Tibial artery (tissue), 4 donors: ENCODE data around the gene MAGEB6.

ENCODE experiments used
- DNase-seq, 2 donors: peaks; one replicate each; pipeline ENCODE4 v3.0.0-alpha.2; 2019
- H3K27ac ChIP-seq, 2 donors: fragments of 200-600 bp; sonication (generic) in 1 of 2; 1 replicate in 1 of 2; 2 replicates in 1 of 2; pipeline ENCODE4 v1.5.1; 2018 to 2019; ENCODE audit warnings: mild to moderate bottlenecking in 1 of 2
- H3K27me3 ChIP-seq, 2 donors: fragments of 200-600 bp; sonication (generic) in 1 of 2; one replicate each; pipeline versions ENCODE4 v1.5.1 to v1.6.0; 2016 to 2019
- H3K36me3 ChIP-seq, 3 donors: fragments of 200-600 bp; sonication (generic) in 2 of 3; one replicate each; pipeline ENCODE4 v1.5.1; 2016 to 2019; ENCODE audit warnings: mild to moderate bottlenecking in 2 of 3
- H3K4me1 ChIP-seq, 4 donors: fragments of 200-600 bp; sonication (generic) in 2 of 4; 1 replicate in 3 of 4; 2 replicates in 1 of 4; pipeline ENCODE4 v1.5.1; 2016 to 2019
- H3K4me3 ChIP-seq, 2 donors: fragments of 200-600 bp; sonication (generic) in 1 of 2; 1 replicate in 1 of 2; 2 replicates in 1 of 2; pipeline ENCODE4 v1.5.1; 2018 to 2019; ENCODE audit warnings: mild to moderate bottlenecking in 2 of 2
- H3K9me3 ChIP-seq, 3 donors: fragments of 200-600 bp; sonication (generic) in 1 of 3; one replicate each; pipeline ENCODE4 v1.5.1; 2016 to 2019
- CTCF ChIP-seq, 2 experiments: fragments of 200-600 bp in 1 of 2; fragments of 450-650 bp in 1 of 2; IDR thresholded peaks; one replicate each; pipeline ENCODE4 v1.5.1; 2017 to 2019; ENCODE audit warnings: antibody characterized with exemption in 2 of 2, mild to moderate bottlenecking in 1 of 2, moderate library complexity in 1 of 2
- intact Hi-C: fragments of 100-400 bp; cut with DNase I; formaldehyde crosslinking; loops from one replicate; pipeline ENCODE4 v1.15.0; 2023; ENCODE audit warnings: low total_unique reads

Gene MAGEB6

DNA sequence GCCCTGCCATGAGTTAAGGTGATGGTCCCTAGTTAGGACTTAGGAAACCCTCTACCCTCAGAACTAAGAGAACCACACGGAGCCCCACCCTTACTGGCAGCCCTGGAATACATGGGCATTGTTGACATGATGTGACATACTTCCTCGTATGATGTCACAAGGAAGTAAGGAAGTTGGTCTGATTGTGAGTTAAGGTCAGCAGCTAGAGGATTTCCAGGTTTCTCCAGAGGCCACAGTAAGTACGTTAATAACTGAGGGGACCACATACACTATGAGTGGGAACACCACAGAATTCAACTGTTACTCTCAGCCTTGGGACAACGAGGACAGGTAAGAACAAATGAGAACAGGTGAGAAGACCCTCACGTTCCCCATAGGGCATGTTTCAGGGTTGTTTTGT lies 23.6 kb downstream of the MAGEB6 start, which contains the start of gene MAGEB5:
TSS of gene MAGEB5 (plus strand) at position 301 of the 400 bp plus-strand sequence. CDS start 1,133 bp downstream, outside the sequence.
- Histone ChIP-seq H3K27me3 (no peaks in the 10 kb centered on the region), H3K9me3 (no peaks in the 10 kb centered on the region), H3K27ac (no peak within 1 kb of the TSS), H3K4me3 (no peak within 1 kb of the TSS), H3K36me3 (no peaks in the 10 kb centered on the region), H3K4me1 (no peaks in the 10 kb centered on the region)
- DNase-seq, result no peak
- no peak for TF ChIP-seq CTCF (IDR thresholded peaks at IDR 0.05)
- intact Hi-C loops, result no loop called here

GRCh38 chrX:26219351-26219750 lies 27.1 kb downstream of the MAGEB6 start:
- Histone ChIP-seq H3K36me3 (no peaks in the 10 kb centered on the region), H3K27me3 (no peaks in the 10 kb centered on the region), H3K9me3 (no peaks in the 10 kb centered on the region), H3K4me1 (no peaks in the 10 kb centered on the region), H3K4me3 (no peak overlapping the region), H3K27ac (no peak overlapping the region)
- DNase-seq, result no peak
- no peak for TF ChIP-seq CTCF (IDR thresholded peaks at IDR 0.05)
- intact Hi-C loops, result no loop called here

- no peak for DNase-seq
- Histone ChIP-seq H3K27ac (no peak overlapping the region), H3K4me3 (no peak overlapping the region), H3K9me3 (no peaks in the 10 kb centered on the region), H3K27me3 (no peaks in the 10 kb centered on the region), H3K4me1 (no peaks in the 10 kb centered on the region), H3K36me3 (no peaks in the 10 kb centered on the region)
- TF ChIP-seq CTCF (IDR thresholded peaks at IDR 0.05), result no peak
- intact Hi-C loops, result no loop called here
Measured at GRCh38 chrX:26234177-26234576, 41.9 kb downstream of the MAGEB6 start.
